ENCODE measurements around the gene FAM151A. TPM values are rescaled to one million over a fixed set of nuclear protein-coding genes. Genes with fewer than 3 reads are reported as not detected.

The FAM151A gene
- total RNA-seq (2022) = not detected in 2 replicates
- Bru-seq, nascent RNA = not detected
- not detected for BruChase-seq, experiment 1, labeled RNA remaining after a 6-hour chase
- not detected for BruChase-seq, experiment 2, labeled RNA remaining after a 2-hour chase
- long read RNA-seq = 0 reads

DNA sequence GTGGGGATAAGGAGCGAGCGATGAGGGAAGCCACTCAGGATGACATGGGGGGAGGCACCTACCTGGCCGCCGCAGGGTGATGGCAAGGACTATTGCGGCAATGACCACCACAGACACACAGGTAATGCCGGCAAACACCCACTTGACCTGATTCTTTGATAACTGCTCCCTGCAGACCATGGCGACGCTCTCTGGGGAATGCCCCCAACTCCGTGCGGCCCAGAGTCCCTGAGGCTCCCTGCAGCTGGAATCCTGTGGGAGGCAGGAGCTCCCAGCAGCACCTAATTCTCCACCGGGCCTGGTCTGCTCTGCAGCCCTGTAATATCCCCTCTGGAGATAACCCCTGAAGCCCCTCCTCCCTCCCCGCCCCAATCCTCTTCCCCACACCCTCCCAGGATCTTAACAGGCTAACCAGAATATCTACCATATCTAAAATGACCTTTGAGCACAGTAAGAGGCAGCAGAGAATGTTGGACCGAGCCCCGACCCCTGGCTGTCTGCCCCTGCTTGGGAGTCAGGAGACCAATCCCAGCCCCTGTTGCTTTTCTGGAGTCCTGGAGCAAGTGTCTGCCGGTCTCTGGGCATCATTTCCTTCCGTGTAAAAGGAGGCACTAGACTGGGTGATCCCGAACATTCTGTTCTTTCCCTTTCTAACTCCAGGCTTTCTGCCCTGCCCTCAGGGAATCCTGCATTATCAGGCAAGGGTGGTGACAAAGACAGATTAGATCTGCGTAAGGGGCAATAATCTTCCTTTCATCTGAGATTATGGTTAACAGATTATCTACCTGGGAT, at the start of gene FAM151A:
Gene FAM151A (minus strand): TSS at position 310 of the 792 bp plus-strand sequence. CDS start 130 bp downstream, at position 180.
- Mint-ChIP-seq H3K9me3 (ENCODE audit: low read depth, unreplicated experiment) (no peaks in the 10 kb centered on the region), H3K4me1 (ENCODE audit: low read depth, unreplicated experiment) (no peaks in the 10 kb centered on the region), H3K27ac (ENCODE audit: unreplicated experiment) (no peak within 1 kb of the TSS), H3K27me3 (ENCODE audit: unreplicated experiment) (peaks cover 37% of the 10 kb centered on the region), H3K4me3 (ENCODE audit: low read depth, unreplicated experiment) (no peak within 1 kb of the TSS), H3K36me3 (ENCODE audit: insufficient read depth, unreplicated experiment) (no peaks in the 10 kb centered on the region)
- intact Hi-C loops (cut with micrococcal nuclease; ENCODE audit: unreplicated experiment) = no loop called here
- no peak for DNase-seq
- CTCF ChIA-PET = interaction anchor here (0.6 to 0.7 kb wide), 2 partner anchors 123 to 252 kb away, joined by 3 read pairs; no protein-coding TSS in a partner anchor
- no TSS peak for BruUV-seq (replicated peaks)
- TF ChIP-seq, protein P1, sequence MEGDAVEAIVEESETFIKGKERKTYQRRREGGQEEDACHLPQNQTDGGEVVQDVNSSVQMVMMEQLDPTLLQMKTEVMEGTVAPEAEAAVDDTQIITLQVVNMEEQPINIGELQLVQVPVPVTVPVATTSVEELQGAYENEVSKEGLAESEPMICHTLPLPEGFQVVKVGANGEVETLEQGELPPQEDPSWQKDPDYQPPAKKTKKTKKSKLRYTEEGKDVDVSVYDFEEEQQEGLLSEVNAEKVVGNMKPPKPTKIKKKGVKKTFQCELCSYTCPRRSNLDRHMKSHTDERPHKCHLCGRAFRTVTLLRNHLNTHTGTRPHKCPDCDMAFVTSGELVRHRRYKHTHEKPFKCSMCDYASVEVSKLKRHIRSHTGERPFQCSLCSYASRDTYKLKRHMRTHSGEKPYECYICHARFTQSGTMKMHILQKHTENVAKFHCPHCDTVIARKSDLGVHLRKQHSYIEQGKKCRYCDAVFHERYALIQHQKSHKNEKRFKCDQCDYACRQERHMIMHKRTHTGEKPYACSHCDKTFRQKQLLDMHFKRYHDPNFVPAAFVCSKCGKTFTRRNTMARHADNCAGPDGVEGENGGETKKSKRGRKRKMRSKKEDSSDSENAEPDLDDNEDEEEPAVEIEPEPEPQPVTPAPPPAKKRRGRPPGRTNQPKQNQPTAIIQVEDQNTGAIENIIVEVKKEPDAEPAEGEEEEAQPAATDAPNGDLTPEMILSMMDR (IDR thresholded peaks at IDR 0.05; ENCODE audit: unreplicated experiment) = no peak

DNA sequence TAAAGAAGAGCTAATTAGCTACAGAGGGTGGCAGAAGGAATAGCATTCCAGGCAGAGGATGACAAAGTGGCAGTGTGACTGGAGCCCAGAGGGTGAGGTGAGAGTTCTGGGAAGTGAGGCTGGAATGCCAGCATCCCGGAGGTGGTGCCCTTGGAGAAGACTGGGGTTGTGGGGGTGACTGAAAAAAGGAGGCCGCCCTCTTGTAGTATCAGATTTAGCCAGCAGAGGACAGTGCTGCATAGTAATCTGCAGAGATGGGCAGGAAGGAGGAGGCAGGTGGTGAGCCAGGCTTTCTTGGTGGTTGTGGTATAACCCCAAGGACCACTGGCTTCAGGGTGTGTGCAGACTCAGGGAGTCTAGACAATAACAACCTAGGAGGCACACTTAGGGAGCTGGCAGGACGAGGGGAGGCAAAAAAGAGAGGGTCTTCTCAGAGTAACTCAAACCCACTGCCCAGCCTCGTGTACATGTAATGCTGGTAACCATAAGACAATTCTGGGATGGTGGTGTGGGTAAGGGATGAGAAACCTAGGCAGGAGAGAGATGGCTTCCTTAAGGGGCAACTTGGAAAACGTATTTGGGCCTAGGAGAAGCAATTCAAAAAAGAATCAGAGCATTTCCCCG, 48.8 kb upstream of the FAM151A start:
- Mint-ChIP-seq H3K9me3 (ENCODE audit: low read depth, unreplicated experiment) (no peaks in the 10 kb centered on the region), H3K4me1 (ENCODE audit: low read depth, unreplicated experiment) (no peaks in the 10 kb centered on the region), H3K27me3 (ENCODE audit: unreplicated experiment) (peaks cover 26% of the 10 kb centered on the region), H3K36me3 (ENCODE audit: insufficient read depth, unreplicated experiment) (no peaks in the 10 kb centered on the region), H3K27ac (ENCODE audit: unreplicated experiment) (no peak overlapping the region), H3K4me3 (ENCODE audit: low read depth, unreplicated experiment) (no peak overlapping the region)
- intact Hi-C loops (cut with micrococcal nuclease; ENCODE audit: unreplicated experiment) = loop anchor here (1.0 kb wide), 1 partner anchor 138 kb away; no protein-coding TSS in a partner anchor
- TF ChIP-seq, protein P1 (IDR thresholded peaks at IDR 0.05; ENCODE audit: unreplicated experiment) = peak; percentile 93
- peak; percentile 76 for DNase-seq
- CTCF ChIA-PET = interaction anchor here (0.9 kb wide), 1 partner anchor 138 kb away, joined by 3 read pairs; no protein-coding TSS in a partner anchor
- no TSS peak for BruUV-seq (replicated peaks)

DNA sequence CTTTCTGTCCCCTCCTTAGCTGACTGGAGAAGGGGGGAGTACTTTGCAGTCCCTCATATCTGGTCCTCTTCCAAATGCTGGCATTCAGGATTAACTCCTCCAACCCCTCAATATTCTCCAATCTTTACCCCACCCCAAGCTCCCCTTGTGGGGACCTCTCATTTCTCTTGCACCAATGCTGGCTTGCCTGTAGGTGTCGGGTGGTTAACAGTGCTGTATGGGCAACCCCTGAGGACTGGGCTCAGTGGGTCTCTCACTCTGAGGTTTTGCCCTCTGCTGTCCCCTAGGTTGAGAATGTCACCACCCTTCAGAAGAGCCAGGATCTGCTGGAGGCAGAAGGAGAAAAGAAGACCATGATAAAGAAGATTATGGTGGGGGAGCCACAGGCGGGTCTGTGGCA, 45.2 kb upstream of the FAM151A start:
- no TSS peak for BruUV-seq (replicated peaks)
- intact Hi-C loops (cut with micrococcal nuclease; ENCODE audit: unreplicated experiment) = no loop called here
- Mint-ChIP-seq H3K27me3 (ENCODE audit: unreplicated experiment) (peaks cover 28% of the 10 kb centered on the region), H3K36me3 (ENCODE audit: insufficient read depth, unreplicated experiment) (no peaks in the 10 kb centered on the region), H3K9me3 (ENCODE audit: low read depth, unreplicated experiment) (no peaks in the 10 kb centered on the region), H3K4me3 (ENCODE audit: low read depth, unreplicated experiment) (no peak overlapping the region), H3K27ac (ENCODE audit: unreplicated experiment) (no peak overlapping the region), H3K4me1 (ENCODE audit: low read depth, unreplicated experiment) (no peaks in the 10 kb centered on the region)
- DNase-seq = no peak
- CTCF ChIA-PET = interaction anchor here (0.5 kb wide), 1 partner anchor 79 kb away, joined by 3 read pairs; no protein-coding TSS in a partner anchor
- TF ChIP-seq, protein P1 (IDR thresholded peaks at IDR 0.05; ENCODE audit: unreplicated experiment) = no peak

DNA sequence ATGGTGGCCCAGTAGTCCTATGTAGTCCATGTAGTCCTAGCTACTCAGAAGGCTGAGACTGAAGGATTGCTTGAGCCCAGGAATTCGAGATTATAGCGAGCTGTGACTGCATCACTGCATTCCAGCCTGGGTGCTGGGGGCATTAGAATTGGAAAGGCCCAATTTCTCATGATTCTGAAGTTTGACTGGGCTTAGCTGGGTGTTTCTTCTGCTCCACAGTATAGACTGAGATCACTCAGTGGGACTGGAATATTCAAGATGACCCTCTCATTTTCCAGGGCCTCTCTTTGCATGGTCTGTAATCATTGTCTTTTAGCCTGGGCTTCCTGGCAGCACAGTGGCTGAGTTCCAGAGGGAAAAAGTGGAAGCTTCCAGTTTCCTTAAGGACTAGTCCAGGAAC, 44.5 kb upstream of the FAM151A start:
- CTCF ChIA-PET = interaction anchor here (0.5 kb wide), 2 partner anchors 78 to 91 kb away, joined by 3 read pairs; no protein-coding TSS in a partner anchor

More for the DNA sequence above, 44.5 kb upstream of the FAM151A start:
- no peak overlapping the region for H3K27ac Mint-ChIP-seq (ENCODE audit: unreplicated experiment)
- no peaks in the 10 kb centered on the region for H3K36me3 Mint-ChIP-seq (ENCODE audit: insufficient read depth, unreplicated experiment)
- DNase-seq = no peak
- H3K4me3 Mint-ChIP-seq (ENCODE audit: low read depth, unreplicated experiment) = no peak overlapping the region
- H3K4me1 Mint-ChIP-seq (ENCODE audit: low read depth, unreplicated experiment) = no peaks in the 10 kb centered on the region
- H3K9me3 Mint-ChIP-seq (ENCODE audit: low read depth, unreplicated experiment) = no peaks in the 10 kb centered on the region
- peaks cover 21% of the 10 kb centered on the region for H3K27me3 Mint-ChIP-seq (ENCODE audit: unreplicated experiment)
- intact Hi-C loops (cut with micrococcal nuclease; ENCODE audit: unreplicated experiment) = no loop called here
- BruUV-seq (replicated peaks) = no TSS peak
- TF ChIP-seq, protein P1 (IDR thresholded peaks at IDR 0.05; ENCODE audit: unreplicated experiment) = no peak
